Neural cell (in vitro differentiated cells): Measurements from ENCODE around the gene ZNF474. TPM values are rescaled to one million over a fixed set of nuclear protein-coding genes. Genes with fewer than 3 reads are reported as not detected.
"Not testable (repeated sequence)": the region's sequence is repeated elsewhere in the genome, so short reads cannot be mapped to it uniquely, and the experiment has no call there.

Source experiments
- H2AFZ ChIP-seq: fragments of 200-600, 300-800 bp; sonication (generic), shearing (Covaris generic); 2 replicates; pipeline ENCODE4 v1.6.0; 2014; ENCODE audit warnings: low read depth, mild to moderate bottlenecking, antibody characterized with exemption, low read length, moderate library complexity
- H3F3A ChIP-seq: fragments of 200-600 bp; shearing (Covaris generic); 2 replicates; pipeline ENCODE4 v1.6.1; 2016; ENCODE audit warnings: mild to moderate bottlenecking, moderate library complexity, mixed read lengths, antibody characterized with exemption, low read length; ENCODE audit not compliant: insufficient read depth, poor library complexity, severe bottlenecking
- H3K27ac ChIP-seq: fragments of 200-600, 300-800 bp; sonication (generic), shearing (Covaris generic); 2 replicates; pipeline ENCODE4 v1.5.1; 2014; ENCODE audit warnings: mild to moderate bottlenecking, low read length, moderate library complexity
- H3K27me3 ChIP-seq: fragments of 300-800, 200-600 bp; sonication (generic), shearing (Covaris generic); 2 replicates; pipeline ENCODE4 v1.6.0; 2014; ENCODE audit warnings: mild to moderate bottlenecking, low read depth, low read length, moderate library complexity; ENCODE audit not compliant: insufficient read depth
- H3K36me3 ChIP-seq: fragments of 300-800, 200-600 bp; sonication (generic), shearing (Covaris generic); 2 replicates; pipeline ENCODE4 v1.5.1; 2014; ENCODE audit warnings: mild to moderate bottlenecking, antibody characterized with exemption, low read length, moderate library complexity; ENCODE audit not compliant: insufficient read depth
- H3K4me2 ChIP-seq: fragments of 300-800, 200-600 bp; sonication (generic), shearing (Covaris generic); 2 replicates; pipeline ENCODE4 v1.6.0; 2014; ENCODE audit warnings: mild to moderate bottlenecking, low read length
- H3K4me3 ChIP-seq: fragments of 300-800, 200-600 bp; sonication (generic), shearing (Covaris generic); 2 replicates; pipeline ENCODE4 v1.5.1; 2014; ENCODE audit warnings: mild to moderate bottlenecking, low read length, moderate library complexity
- H3K79me2 ChIP-seq: fragments of 200-600 bp; shearing (Covaris generic); replicated peaks from 2 replicates; pipeline ENCODE4 v1.6.0; 2014; ENCODE audit warnings: mild to moderate bottlenecking, low read length, moderate library complexity; ENCODE audit not compliant: insufficient read depth
- H3K9ac ChIP-seq: fragments of 300-800, 200-600 bp; sonication (generic), shearing (Covaris generic); 2 replicates; pipeline ENCODE4 v1.6.1; 2016; ENCODE audit warnings: mild to moderate bottlenecking, low read length, mixed read lengths
- H3K9me2 ChIP-seq: fragments of 200-600 bp; shearing (Covaris generic); 2 replicates; pipeline ENCODE4 v1.6.1; 2016; ENCODE audit warnings: mild to moderate bottlenecking, low read length, mixed read lengths; ENCODE audit not compliant: insufficient read depth
- H3K9me3 ChIP-seq: fragments of 200-600, 300-800 bp; sonication (generic), shearing (Covaris generic); 2 replicates; pipeline ENCODE4 v1.6.1; 2016; ENCODE audit warnings: mild to moderate bottlenecking, mixed run types, low read length, moderate library complexity, mixed read lengths
- H4K20me1 ChIP-seq: fragments of 200-600 bp; shearing (Covaris generic); 2 replicates; pipeline ENCODE4 v1.6.1; 2016; ENCODE audit warnings: mild to moderate bottlenecking, mixed run types; ENCODE audit not compliant: insufficient read depth
- EP300 ChIP-seq: fragments of 450-650 bp; conservative IDR thresholded peaks from 2 replicates; pipeline ENCODE4 v1.6.1; 2014; ENCODE audit warnings: antibody characterized with exemption, mild to moderate bottlenecking, moderate library complexity; ENCODE audit not compliant: poor library complexity, severe bottlenecking
- EZH2 ChIP-seq: fragments of 200-600, 300-800 bp; shearing (Covaris generic), sonication (generic); IDR thresholded peaks from 2 replicates; pipeline ENCODE4 v1.6.1; 2014; ENCODE audit warnings: antibody characterized with exemption, low read length, borderline replicate concordance, mild to moderate bottlenecking; ENCODE audit not compliant: insufficient read depth, poor library complexity, severe bottlenecking
- MXI1 ChIP-seq: fragments of 450-650 bp; conservative IDR thresholded peaks from 2 replicates; pipeline ENCODE4 v1.6.1; 2014; ENCODE audit warnings: antibody characterized with exemption, mild to moderate bottlenecking; ENCODE audit not compliant: poor library complexity, severe bottlenecking
- POLR2AphosphoS5 ChIP-seq: IDR thresholded peaks from 2 replicates; pipeline ENCODE4 v1.6.1; 2012
- RAD21 ChIP-seq: fragments of 450-650 bp; conservative IDR thresholded peaks from 2 replicates; pipeline ENCODE4 v1.6.1; 2014; ENCODE audit warnings: antibody characterized with exemption, mild to moderate bottlenecking, moderate library complexity
- SMC3 ChIP-seq: fragments of 450-650 bp; conservative IDR thresholded peaks from 2 replicates; pipeline ENCODE4 v1.6.1; 2014; ENCODE audit warnings: antibody characterized with exemption, mild to moderate bottlenecking, moderate library complexity; ENCODE audit not compliant: poor library complexity
- TAF1 ChIP-seq: IDR thresholded peaks from 2 replicates; pipeline ENCODE4 v1.6.1; 2012; ENCODE audit warnings: low read depth
- polyA plus RNA-seq: library from polyadenylated mRNA; depleted of rRNA; stranded (reverse); fragments of >200 nt; gene quantifications from 2 replicates; pipeline ENCODE4 v1.2.3, GENCODE V29; 2014
- TF ChIP-seq, protein P1 (sequence below): fragments of 450-650 bp; IDR thresholded peaks from 2 replicates; pipeline ENCODE4 v1.5.1; 2014; ENCODE audit warnings: antibody characterized with exemption, mild to moderate bottlenecking, moderate library complexity; ENCODE audit not compliant: poor library complexity, severe bottlenecking
- TF ChIP-seq, protein P2 (sequence below): IDR thresholded peaks from 2 replicates; pipeline ENCODE4 v1.6.1; 2012; ENCODE audit warnings: borderline replicate concordance

ZNF474 gene
- polyA plus RNA-seq, 1 donor from 2014 or later: not detected

DNA sequence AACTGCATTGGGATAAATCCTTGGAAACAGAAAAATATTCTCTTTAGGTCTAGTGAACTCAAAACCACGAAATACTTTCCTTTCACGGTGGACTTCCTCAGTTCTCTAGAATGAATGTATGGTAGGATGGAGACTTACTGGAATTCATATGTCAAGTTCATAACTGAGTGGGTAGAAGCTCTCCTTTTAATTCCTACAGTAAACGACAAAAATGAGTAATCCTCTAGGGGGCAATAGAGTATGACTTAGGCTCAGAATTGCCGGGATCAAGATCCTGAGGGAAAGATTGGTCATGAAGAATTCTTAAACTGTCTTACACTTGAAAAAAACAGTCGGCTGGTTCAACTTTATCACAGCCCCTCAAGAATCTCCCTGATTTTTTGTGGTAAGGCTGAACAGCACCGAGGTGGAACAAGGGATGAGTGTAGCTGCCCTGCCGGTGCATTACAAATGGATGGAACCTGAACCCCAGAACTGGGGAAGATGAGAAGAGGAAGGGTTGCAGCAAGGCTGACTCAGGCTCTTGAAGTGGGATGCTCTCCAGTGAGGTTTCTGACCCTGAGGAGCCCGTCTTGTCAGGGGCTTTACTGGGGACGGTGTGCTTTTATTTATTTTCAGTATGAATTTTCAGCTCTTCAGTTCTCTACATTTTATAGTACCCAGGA, 37.3 kb upstream of the ZNF474 start:
- Histone ChIP-seq H4K20me1 (no peaks in the 10 kb centered on the region), H3K27ac (no peak overlapping the region), H3K4me2 (no peak overlapping the region), H3K9me2 (no peaks in the 10 kb centered on the region), H3K9ac (no peak overlapping the region), H3K9me3 (no peaks in the 10 kb centered on the region), H3K79me2 (no peaks in the 10 kb centered on the region), H3F3A (no peaks in the 10 kb centered on the region), H3K27me3 (no peaks in the 10 kb centered on the region), H2AFZ (no peak overlapping the region), H3K36me3 (no peaks in the 10 kb centered on the region), H3K4me3 (no peak overlapping the region)
- TF ChIP-seq EZH2 (no peak), EP300 (no peak), RAD21 (no peak), TAF1 (no peak), POLR2AphosphoS5 (no peak), MXI1 (no peak), SMC3 (no peak)
- TF ChIP-seq, protein P1, sequence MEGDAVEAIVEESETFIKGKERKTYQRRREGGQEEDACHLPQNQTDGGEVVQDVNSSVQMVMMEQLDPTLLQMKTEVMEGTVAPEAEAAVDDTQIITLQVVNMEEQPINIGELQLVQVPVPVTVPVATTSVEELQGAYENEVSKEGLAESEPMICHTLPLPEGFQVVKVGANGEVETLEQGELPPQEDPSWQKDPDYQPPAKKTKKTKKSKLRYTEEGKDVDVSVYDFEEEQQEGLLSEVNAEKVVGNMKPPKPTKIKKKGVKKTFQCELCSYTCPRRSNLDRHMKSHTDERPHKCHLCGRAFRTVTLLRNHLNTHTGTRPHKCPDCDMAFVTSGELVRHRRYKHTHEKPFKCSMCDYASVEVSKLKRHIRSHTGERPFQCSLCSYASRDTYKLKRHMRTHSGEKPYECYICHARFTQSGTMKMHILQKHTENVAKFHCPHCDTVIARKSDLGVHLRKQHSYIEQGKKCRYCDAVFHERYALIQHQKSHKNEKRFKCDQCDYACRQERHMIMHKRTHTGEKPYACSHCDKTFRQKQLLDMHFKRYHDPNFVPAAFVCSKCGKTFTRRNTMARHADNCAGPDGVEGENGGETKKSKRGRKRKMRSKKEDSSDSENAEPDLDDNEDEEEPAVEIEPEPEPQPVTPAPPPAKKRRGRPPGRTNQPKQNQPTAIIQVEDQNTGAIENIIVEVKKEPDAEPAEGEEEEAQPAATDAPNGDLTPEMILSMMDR: no peak
- TF ChIP-seq, protein P2, sequence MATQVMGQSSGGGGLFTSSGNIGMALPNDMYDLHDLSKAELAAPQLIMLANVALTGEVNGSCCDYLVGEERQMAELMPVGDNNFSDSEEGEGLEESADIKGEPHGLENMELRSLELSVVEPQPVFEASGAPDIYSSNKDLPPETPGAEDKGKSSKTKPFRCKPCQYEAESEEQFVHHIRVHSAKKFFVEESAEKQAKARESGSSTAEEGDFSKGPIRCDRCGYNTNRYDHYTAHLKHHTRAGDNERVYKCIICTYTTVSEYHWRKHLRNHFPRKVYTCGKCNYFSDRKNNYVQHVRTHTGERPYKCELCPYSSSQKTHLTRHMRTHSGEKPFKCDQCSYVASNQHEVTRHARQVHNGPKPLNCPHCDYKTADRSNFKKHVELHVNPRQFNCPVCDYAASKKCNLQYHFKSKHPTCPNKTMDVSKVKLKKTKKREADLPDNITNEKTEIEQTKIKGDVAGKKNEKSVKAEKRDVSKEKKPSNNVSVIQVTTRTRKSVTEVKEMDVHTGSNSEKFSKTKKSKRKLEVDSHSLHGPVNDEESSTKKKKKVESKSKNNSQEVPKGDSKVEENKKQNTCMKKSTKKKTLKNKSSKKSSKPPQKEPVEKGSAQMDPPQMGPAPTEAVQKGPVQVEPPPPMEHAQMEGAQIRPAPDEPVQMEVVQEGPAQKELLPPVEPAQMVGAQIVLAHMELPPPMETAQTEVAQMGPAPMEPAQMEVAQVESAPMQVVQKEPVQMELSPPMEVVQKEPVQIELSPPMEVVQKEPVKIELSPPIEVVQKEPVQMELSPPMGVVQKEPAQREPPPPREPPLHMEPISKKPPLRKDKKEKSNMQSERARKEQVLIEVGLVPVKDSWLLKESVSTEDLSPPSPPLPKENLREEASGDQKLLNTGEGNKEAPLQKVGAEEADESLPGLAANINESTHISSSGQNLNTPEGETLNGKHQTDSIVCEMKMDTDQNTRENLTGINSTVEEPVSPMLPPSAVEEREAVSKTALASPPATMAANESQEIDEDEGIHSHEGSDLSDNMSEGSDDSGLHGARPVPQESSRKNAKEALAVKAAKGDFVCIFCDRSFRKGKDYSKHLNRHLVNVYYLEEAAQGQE: no peak

DNA sequence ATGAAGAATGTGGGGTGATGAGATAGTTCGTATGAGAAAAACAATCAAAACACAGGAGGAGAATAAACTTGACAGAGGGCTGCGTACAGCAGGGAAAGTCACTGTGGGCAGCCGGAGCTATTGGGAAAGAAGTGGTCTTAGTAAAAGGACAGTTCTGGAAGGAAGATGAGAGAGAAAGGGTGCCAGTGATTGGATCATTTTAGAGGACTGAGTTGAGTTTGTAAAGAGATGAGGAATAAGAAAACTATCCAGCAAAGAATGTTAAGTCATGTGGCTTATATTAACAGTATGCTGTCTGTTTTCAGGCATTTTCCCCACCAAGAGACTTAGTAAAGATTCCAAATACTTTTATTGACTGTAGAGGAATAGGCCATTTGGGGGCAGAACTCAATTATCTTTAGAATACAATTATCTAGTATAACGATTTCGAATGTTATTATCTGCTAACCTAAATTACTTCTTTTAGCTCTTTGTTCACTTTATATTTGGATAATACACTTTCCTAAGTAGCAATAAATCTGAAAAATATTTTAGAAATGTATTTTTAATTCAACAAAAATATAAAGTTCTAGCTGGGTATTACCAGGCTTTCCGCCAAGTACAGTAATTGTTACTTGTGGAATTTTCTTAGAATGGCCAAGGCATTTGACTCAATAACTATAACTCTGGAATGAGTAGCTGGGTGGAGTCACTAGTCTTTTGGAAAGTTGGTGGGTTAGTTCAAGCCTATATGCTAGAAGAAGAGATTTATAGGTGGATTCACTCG, 35.7 kb upstream of the ZNF474 start:
- Histone ChIP-seq H2AFZ (no peak overlapping the region), H3K36me3 (no peaks in the 10 kb centered on the region), H4K20me1 (no peaks in the 10 kb centered on the region), H3K9me3 (no peaks in the 10 kb centered on the region), H3F3A (no peaks in the 10 kb centered on the region), H3K9me2 (no peaks in the 10 kb centered on the region), H3K79me2 (no peaks in the 10 kb centered on the region), H3K9ac (no peak overlapping the region), H3K4me3 (no peak overlapping the region), H3K27me3 (no peaks in the 10 kb centered on the region), H3K27ac (no peak overlapping the region), H3K4me2 (no peak overlapping the region)
- TF ChIP-seq, protein P2: no peak
- TF ChIP-seq POLR2AphosphoS5 (no peak), RAD21 (no peak), TAF1 (no peak), EP300 (no peak), MXI1 (no peak), SMC3 (no peak), EZH2 (no peak)
- TF ChIP-seq, protein P1: no peak

DNA sequence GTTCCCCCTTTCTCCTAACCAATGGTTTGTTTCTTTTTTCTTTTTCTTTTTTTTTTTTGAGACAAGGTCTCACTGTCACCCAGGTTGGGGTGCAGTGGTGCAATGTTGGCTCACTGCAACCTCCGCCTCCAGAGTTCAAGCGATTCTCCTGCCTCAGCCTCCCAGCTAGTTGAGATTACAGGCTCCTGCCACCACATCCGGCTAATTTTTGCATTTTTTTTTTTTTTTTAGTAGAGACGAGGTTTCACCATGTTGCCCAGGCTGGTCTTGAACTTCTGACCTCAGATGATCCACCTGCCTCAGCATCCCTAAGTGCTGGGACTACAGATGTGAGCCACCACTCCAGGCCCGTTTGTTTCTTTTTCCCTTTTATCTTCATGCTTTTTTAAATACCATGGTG, 35.1 kb upstream of the ZNF474 start:
- not testable (repeated sequence) for H3F3A ChIP-seq, H3K4me3 ChIP-seq, H3K9me2 ChIP-seq, H3K4me2 ChIP-seq, H3K36me3 ChIP-seq, H3K27me3 ChIP-seq, H3K79me2 ChIP-seq, H3K9me3 ChIP-seq, H3K9ac ChIP-seq, H4K20me1 ChIP-seq, H3K27ac ChIP-seq, H2AFZ ChIP-seq
